NCI-H1930 (cell line): ENCODE results near the gene ULK1.
"Not testable (repeated sequence)": the region's sequence is repeated elsewhere in the genome, so short reads cannot be mapped to it uniquely, and the experiment has no call there.

Experiments
- DNase-seq, 2 experiments: peaks; one replicate each; lab custom pipeline; 2025; lab: John Stamatoyannopoulos, UW

The ULK1 gene

GRCh38 chr12:131862084-131862441, 32.4 kb upstream of the ULK1 start:
- DNase-seq: no peak

GRCh38 chr12:131862600-131862993, 31.8 kb upstream of the ULK1 start:
- DNase-seq: no peak

- DNase-seq: no peak
Observed at GRCh38 chr12:131862994-131863710, 31.3 kb upstream of the ULK1 start.

- DNase-seq: no peak
Observed at GRCh38 chr12:131863711-131864396, 30.6 kb upstream of the ULK1 start.

GRCh38 chr12:131864469-131864868, 30.0 kb upstream of the ULK1 start:
- no peak for DNase-seq

GRCh38 chr12:131865180-131865875, 29.1 kb upstream of the ULK1 start:
- DNase-seq: no peak

GRCh38 chr12:131867471-131867870, 27.0 kb upstream of the ULK1 start:
- no peak for DNase-seq

GRCh38 chr12:131867891-131868675, 26.3 kb upstream of the ULK1 start:
- DNase-seq: no peak

- DNase-seq: no peak
Observed at GRCh38 chr12:131869871-131870418, 24.5 kb upstream of the ULK1 start.

GRCh38 chr12:131871677-131872076, 22.7 kb upstream of the ULK1 start:
- DNase-seq: no peak

- no peak for DNase-seq
Observed at GRCh38 chr12:131872154-131873051, 22.0 kb upstream of the ULK1 start.

- DNase-seq: no peak
Observed at GRCh38 chr12:131873293-131873692, 21.1 kb upstream of the ULK1 start.

GRCh38 chr12:131874972-131875371, 19.4 kb upstream of the ULK1 start:
- not testable (repeated sequence) for DNase-seq

GRCh38 chr12:131877216-131877615, 17.2 kb upstream of the ULK1 start:
- not testable (repeated sequence) for DNase-seq

- DNase-seq: not testable (repeated sequence)
Observed at GRCh38 chr12:131878436-131878835, 16.0 kb upstream of the ULK1 start.

GRCh38 chr12:131882804-131883520, 11.5 kb upstream of the ULK1 start:
- no peak for DNase-seq

- DNase-seq: no peak
Observed at GRCh38 chr12:131883521-131883900, 10.9 kb upstream of the ULK1 start.

GRCh38 chr12:131885076-131885475, 9.3 kb upstream of the ULK1 start:
- DNase-seq: not testable (repeated sequence)

- no peak for DNase-seq
Observed at GRCh38 chr12:131885543-131886057, 8.8 kb upstream of the ULK1 start.

GRCh38 chr12:131891722-131892121, 2.7 kb upstream of the ULK1 start:
- not testable (repeated sequence) for DNase-seq
